ENCODE data around the gene CSF3R. TPM values are rescaled to one million over a fixed set of nuclear protein-coding genes. Genes with fewer than 3 reads are reported as not detected.
"Not testable (repeated sequence)": the region's sequence is repeated elsewhere in the genome, so short reads cannot be mapped to it uniquely, and the experiment has no call there.

Gene CSF3R
- total RNA-seq, 1 donor from 2014 or later = 6.4 TPM

DNA sequence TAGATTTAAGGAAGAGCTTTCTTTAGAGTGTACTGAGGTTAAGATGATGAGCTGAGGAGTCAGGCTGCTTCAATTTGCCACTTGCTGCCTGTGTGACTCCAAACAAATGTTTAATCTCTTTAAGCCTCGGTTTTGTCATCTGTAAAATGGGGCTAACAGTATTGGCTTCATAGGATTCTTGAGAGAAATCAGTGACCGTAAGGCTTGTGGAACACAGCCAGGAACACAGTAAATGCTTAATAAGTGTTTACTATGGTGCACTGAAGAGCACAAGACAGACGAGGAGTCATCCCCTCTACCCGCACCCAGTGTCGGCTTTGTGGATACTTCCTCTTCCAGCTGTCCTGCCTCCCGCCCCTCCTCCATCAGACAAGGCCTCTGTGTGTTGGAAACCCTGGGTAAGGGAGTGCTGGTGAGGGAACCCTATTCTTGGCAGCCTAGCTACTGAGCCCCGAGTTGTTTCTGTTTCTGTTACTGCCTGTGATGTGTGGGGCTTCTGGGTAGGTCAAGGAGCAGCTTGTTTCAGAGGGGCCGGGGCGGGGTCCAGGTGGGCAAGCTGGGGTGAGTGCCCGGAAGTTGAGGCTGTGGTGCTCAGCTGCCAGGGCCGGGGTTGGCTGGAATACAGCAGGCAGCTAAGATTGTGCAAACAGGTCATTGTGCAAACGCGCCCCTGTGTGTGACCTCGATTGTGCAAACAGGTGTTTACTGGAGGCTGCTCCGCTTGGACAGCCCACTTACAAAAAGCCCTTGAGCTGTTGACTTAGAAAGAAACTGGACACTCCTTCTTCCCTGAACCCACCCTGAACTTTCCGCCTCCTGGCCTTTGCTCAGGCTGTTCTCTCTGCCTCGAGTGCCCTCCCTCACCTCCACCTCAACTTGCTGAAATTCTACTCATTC is 4.0 kb upstream of the CSF3R start:
- DNase-seq = peak; percentile 60
- ATAC-seq = peak; percentile 72
- intact Hi-C loops (cut with micrococcal nuclease) = no loop called here

- no peak for ATAC-seq
- intact Hi-C loops (cut with micrococcal nuclease) = no loop called here
- no peak for DNase-seq
These were observed 3.4 kb upstream of the CSF3R start for GRCh38 chr1:36486093-36486438.

DNA sequence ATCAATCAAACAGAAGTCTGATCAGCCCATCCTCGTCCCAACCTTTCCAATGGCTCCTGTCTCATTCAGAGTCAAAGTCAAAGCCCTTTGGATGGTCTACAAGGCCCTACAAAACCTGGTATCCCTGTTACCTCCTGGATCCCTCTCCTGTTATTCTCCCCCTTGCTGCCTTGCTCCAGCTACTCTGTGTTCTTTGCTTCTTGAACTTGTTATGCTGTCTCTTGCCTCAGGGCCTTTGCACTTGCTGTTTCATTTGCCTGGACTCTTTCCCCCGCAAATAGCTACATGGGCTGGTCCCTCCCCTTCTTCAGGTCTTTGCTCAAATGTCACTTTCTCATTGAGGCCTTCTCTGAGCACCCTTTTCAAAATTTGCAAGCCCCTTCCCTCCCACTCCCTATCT is 1.4 kb upstream of the CSF3R start:
- intact Hi-C loops (cut with micrococcal nuclease) = no loop called here
- DNase-seq (no peak), ATAC-seq (no peak)

DNA sequence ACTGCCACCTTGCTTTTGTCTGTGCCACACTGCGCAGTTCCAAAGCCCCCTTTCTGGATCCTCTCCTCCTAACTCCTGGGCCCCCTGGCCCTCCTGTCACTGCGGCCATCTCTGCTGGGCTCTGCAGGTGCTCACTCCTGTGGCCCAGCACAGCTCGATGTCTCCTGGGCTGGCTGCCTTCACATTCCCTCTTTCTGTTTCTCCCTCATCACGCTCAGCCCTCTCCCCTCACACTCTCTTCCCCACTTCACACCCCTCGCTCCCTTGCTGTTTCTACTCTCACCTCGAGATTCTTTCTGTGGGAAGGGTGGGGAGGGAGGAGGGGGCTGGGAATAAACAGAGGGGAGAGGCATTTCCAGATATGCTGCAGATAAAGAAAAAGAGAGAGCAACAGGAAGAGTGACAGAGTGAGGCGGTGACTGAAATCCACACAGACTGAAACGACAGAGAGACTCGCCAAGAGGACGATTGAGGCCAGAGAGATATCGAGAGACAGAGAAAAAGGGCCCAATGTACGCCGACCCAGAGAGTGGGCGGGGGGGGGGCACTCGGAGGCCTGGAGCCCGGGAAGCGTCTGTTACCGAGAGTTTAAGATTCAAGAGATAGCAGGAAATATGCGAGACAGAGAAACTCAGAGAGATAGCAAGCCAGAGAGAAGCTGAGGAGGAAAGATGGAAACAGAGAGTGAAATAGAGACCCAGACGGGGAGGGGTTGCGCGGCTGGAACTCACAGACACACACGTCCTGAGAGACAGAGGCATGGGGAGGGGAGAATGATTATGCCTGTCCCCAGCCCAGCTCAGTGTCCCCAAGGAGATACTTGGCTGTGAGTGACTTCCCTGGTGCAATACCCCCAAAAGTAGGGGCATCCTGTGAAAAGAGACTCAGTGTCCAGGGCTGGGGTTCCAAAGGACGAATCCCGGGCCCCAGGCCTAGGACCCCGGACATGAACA is 666 bp downstream of the CSF3R start:
- peak; percentile 38 for ATAC-seq
- DNase-seq = no peak

GRCh38 chr1:36481091-36481490 is 1.6 kb downstream of the CSF3R start:
- DNase-seq (no peak), ATAC-seq (no peak)
- intact Hi-C loops (cut with micrococcal nuclease) = no loop called here

More for the DNA sequence above, 666 bp downstream of the CSF3R start:
- intact Hi-C loops (cut with micrococcal nuclease) = no loop called here

- DNase-seq (no peak), ATAC-seq (no peak)
- intact Hi-C loops (cut with micrococcal nuclease) = no loop called here
These were observed 2.6 kb downstream of the CSF3R start for GRCh38 chr1:36480161-36480560.

DNA sequence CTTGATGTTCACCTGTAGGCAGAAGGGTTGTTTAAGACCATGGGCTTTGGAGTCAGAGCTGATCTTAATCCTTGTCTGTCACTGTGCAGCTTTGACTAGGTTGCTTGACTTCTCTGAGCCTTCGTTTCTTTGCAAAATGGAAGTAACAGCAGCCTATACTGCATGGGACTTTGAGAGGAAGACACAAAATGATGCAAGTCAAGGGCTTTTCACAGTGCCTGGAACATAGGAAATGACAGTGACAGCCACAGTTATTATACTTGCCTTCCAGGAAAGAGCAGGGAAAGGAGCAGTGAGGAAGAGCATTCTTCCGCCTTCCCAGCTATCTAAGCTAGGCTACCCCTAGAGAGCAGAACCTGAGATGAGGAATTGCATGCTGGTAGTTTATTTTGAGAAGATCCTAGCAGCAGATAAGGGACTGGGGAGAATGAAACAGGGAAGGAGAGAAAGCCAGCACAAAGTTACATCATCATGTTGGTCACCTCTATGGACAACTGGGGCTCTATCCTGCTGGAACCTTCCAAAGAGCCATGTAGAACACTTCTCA is 3.1 kb downstream of the CSF3R start:
- ATAC-seq (no peak), DNase-seq (no peak)
- intact Hi-C loops (cut with micrococcal nuclease) = no loop called here

- ATAC-seq; intact Hi-C loops (cut with micrococcal nuclease); DNase-seq: not testable (repeated sequence)
These were observed 5.1 kb downstream of the CSF3R start for GRCh38 chr1:36477615-36478014.

DNA sequence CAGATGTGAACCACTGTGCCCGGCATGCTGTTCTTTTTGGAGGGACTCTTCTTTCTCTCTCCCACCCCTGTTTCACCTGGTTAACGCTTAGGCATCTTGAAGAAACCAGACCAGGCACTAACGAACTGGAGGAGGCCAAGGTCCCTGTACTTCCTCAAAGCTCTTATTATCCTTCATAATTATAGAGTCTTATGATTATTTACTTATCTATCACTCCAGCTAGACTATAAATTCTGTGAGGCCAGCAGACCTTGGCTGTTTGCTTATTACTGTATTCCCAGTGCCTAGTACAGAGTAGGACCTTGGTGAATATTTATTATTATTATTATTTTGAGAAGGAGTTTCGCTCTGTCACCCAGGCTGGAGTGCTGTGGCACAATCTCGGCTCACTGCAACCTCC is 5.8 kb downstream of the CSF3R start:
- ATAC-seq (no peak), DNase-seq (no peak)
- intact Hi-C loops (cut with micrococcal nuclease) = no loop called here

DNA sequence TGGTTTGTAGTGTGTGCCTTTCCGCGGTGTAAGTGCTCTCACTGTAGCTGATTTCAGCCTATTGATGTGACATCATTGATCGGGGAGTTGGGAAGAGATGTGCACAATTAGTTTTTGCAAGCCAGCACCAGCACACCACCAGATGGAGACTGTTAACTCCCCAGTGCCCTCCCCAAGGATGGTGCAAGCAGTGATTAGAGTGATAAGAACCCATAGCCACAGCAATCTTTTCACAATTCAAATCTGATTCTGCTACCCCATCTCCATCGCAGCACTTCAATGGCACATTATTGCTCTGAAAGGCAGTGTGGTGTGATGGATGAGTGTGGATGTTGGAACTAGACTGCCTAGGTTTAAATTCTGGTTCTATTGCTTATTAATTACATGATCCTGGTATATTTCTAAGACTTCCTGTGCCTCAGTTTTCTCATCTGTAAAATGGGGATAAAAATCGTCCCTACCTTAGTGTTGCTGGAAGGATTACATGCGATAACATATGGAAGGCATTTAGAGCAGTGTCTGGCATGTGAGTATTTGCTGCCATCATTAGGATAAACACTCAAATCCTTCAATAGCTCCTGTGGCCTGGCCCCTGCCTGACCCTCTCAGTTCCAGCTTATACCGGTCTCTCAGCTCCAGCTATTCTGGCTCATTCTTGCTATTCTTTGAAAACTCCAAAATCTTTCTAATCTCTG is 6.7 kb downstream of the CSF3R start:
- DNase-seq = no peak

DNA sequence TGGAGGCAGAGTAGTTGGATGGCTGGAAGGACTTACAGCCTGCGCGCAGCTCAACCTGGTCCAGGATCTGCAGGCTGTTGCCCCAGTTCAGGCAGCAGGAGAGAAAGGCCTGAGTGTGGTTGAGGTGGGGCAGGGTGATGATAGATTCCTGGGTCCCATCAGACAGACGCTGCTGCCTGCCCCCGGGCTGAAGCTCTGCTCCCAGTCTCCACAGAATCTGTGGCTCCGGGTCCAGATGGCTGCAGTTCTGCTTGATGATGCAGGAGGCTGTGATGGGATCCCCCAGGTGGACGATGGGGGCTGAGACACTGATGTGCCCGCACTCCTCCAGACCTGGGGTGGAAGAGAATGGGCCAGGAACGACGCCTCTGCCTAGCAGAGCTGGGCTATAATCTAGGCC is 7.4 kb downstream of the CSF3R start:
- ATAC-seq (no peak), DNase-seq (no peak)
- intact Hi-C loops (cut with micrococcal nuclease) = no loop called here

More for the DNA sequence above, 6.7 kb downstream of the CSF3R start:
- ATAC-seq = no peak
- intact Hi-C loops (cut with micrococcal nuclease) = no loop called here

DNA sequence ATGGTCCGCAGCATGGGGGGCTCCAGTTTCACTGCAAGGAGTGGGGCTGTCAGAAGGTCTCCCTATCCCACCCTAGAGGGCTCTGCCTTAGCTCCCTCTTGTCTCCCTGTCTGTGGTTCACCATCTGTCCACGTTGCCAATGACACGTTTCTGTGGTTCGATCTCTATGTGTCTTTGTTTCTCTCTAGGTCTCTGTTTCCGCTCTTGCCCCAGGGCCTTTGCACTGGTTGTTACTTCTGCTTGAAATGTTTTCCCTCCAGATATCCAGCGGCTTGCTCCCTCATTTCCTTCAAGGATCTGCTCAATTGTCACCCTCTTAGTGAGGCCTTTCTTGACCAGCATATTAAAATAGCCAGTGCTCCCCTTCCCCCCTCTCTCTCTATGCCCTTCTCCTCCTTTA is 10.1 kb downstream of the CSF3R start:
- intact Hi-C loops (cut with micrococcal nuclease) = no loop called here
- ATAC-seq = no peak

GRCh38 chr1:36471830-36472641 is 10.7 kb downstream of the CSF3R start:
- no peak for DNase-seq
- ATAC-seq = no peak
- intact Hi-C loops (cut with micrococcal nuclease) = no loop called here

More for the DNA sequence above, 10.1 kb downstream of the CSF3R start:
- DNase-seq = no peak

DNA sequence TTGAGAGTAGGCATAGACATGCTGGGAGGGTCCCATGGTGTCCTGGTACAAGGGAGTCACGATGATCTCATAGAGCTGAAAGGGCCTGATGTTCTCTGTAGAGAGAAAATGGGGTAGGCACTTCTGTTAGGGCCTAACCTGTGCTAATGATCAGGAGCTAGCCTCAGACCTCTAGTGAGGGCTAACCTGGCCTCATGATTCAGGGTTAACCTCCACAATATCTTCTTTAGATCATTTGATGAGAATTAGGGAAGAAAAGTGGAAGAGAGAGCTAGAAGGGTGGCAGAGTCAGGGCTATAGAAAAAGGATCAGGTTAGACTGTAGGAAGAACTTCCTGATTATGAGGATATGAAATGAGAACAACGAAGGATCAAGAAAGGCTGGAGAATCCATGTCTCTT is 13.6 kb downstream of the CSF3R start:
- DNase-seq = no peak
- no peak for ATAC-seq
- intact Hi-C loops (cut with micrococcal nuclease) = no loop called here

DNA sequence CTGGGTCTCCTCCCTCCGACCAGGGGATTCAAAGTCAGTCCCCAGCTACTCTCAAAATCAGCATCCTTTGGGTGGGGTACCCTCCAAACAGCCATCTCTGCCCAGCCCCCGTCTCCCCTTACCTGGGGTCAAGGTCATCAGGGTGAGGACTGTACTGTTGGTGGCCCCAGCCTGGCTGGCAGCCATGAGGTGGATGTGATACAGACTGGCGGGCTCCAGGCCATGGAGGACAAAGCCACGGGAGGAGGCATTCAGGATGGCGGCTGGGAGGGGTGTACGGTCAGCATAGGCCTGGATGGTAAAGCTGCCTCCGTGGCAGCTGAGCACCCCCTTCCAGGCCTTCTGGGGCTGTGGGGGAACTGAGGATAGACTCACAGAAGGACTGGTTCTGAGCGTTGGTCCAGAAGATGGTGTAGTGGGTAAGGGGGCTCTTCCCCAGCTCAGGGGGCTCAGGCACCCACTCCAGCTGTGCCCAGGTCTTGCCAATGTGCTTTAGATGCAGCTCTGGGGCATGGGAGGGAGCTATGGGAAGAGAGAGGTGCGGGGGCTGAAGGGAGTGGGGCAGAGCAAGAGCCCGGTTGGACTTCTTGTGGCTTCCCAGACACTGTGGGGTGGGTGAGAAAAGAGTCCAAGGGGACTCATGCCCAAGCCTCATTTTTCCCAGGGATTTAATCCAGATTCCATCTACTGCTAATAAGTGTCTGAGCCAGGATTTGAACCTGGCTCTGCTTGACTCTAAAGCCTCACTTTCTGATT is 14.8 kb downstream of the CSF3R start:
- DNase-seq (no peak), ATAC-seq (no peak)
- intact Hi-C loops (cut with micrococcal nuclease) = no loop called here

- ATAC-seq = no peak
- intact Hi-C loops (cut with micrococcal nuclease) = no loop called here
- no peak for DNase-seq
These were observed 15.7 kb downstream of the CSF3R start for GRCh38 chr1:36467027-36467410.

DNA sequence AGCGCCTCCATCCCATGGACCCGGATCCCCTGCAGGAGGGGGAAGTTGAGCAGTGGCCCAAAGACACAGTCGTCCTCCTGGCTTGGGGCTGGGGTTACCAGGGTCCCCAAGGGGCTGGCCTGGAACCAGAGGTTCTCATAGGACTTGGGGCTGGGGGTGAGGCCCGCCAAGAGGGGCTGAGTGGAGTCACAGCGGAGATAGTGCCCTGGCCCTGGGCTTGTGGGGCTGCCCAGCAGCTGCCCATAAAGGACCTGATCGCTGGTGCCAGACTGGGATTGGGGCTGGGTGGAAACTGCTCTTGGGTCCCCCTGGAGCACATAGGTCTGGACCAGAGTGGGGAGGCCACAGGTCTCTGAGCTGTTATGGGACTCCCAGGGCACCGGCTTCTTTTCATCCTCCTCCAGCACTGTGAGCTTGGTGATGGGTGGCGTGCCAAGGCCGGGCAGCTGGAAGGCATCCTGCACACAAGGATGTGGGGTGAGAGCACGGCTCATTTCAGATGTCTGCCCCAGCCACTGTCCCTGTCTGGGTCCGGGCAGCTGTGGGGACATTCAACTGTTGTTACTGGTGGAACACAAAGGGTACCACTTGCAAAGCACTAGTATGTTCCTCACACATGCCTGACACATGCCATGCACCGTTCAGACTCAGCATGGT is 16.2 kb downstream of the CSF3R start:
- intact Hi-C loops (cut with micrococcal nuclease) = no loop called here
- ATAC-seq (no peak), DNase-seq (no peak)
